ENCODE results near the gene CNOT3.

The CNOT3 gene

DNA sequence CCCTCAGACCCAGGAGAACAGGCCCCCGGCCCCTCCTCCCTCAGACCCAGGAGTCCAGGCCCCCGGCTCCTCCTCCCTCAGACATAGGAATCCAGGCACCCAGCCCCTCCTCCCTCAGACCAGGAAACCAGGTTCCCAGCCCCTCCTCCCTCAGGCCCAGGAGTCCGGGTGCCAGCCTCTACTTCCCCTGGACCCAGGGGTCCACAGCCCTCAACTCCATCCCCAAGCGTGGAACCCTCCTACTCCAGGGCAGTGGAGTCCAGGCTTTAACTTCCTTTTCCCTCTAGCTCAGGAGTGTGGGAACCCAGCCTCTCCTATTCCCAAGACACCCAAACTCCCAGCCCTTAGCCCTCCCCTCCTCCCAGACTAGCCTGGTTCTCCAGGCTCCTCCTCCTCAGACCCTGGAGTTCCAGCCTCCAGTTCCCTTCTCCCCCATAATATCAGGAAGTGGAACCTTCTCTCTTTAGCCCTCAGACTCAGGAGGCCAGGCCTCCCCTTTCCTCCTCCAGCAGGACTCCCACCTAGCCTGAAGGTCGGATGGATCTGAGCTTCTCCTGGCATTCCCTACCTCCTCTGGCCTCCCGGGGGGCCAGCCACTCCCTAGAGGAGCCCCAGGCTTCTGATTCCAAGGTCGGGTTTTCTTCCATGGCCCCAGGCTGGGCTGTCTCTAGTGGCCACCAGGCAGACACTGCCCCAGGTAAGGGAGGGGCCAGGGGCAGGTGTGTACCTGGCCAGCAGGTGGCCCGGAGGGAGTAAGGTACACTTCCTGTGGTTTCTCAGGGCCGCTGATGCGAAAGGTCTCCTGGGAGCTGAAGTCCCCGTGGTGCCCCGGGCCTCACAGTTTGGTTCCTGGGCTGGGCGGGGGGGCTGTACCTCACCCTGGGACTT lies 35.2 kb downstream of the CNOT3 start, which contains the start of gene TMC4:
TSS of gene TMC4 (minus strand) at position 690 of the 888 bp plus-strand sequence. CDS start at position 647, 43 bp downstream.
- CTCF ChIA-PET, result interaction anchor here (1.1 to 1.5 kb wide), 4 partner anchors 9 to 59 kb away, joined by 3 to 7 read pairs (median 4); partner anchors contain the start of gene MBOAT7
- DNase-seq (ENCODE audit: extremely low spot score), result no peak
- TF ChIP-seq, protein P1, sequence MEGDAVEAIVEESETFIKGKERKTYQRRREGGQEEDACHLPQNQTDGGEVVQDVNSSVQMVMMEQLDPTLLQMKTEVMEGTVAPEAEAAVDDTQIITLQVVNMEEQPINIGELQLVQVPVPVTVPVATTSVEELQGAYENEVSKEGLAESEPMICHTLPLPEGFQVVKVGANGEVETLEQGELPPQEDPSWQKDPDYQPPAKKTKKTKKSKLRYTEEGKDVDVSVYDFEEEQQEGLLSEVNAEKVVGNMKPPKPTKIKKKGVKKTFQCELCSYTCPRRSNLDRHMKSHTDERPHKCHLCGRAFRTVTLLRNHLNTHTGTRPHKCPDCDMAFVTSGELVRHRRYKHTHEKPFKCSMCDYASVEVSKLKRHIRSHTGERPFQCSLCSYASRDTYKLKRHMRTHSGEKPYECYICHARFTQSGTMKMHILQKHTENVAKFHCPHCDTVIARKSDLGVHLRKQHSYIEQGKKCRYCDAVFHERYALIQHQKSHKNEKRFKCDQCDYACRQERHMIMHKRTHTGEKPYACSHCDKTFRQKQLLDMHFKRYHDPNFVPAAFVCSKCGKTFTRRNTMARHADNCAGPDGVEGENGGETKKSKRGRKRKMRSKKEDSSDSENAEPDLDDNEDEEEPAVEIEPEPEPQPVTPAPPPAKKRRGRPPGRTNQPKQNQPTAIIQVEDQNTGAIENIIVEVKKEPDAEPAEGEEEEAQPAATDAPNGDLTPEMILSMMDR (IDR thresholded peaks at IDR 0.05; ENCODE audit: control extremely low read depth, extremely low read depth, low read depth, missing control alignments), result peak; percentile 9
- POLR2A ChIA-PET, result interaction anchor here (0.6 to 0.7 kb wide), 2 partner anchors 9 to 36 kb away, joined by 4 to 5 read pairs; no protein-coding TSS in a partner anchor

DNA sequence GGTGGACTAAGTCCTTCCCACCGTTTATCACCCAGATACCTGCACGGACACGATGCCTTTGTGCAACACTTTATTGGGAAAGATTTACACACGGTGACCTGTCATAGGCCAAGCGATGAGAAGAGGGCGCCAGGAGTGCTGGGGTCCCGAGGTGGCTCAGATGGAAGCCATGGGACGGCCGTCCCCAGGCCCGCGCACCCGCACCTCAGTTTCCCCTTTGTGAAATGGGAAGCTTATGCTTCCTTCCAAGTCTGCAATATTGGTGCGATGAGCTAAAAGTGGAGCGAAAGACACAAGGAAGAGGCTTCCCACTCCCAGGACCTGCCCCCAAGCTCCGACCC lies 35.8 kb downstream of the CNOT3 start:
- ChIA-PET CTCF (interaction anchor here (1.1 to 1.8 kb wide), 5 partner anchors 9 to 58 kb away, joined by 3 to 7 read pairs (median 4); partner anchors contain the start of gene MBOAT7), POLR2A (interaction anchor here (0.6 to 1.4 kb wide), 3 partner anchors 8 to 35 kb away, joined by 4 to 5 read pairs (median 4); partner anchors contain the start of gene MBOAT7)
- DNase-seq (ENCODE audit: extremely low spot score), result no peak
- TF ChIP-seq, protein P1 (IDR thresholded peaks at IDR 0.05; ENCODE audit: control extremely low read depth, extremely low read depth, low read depth, missing control alignments), result no peak

DNA sequence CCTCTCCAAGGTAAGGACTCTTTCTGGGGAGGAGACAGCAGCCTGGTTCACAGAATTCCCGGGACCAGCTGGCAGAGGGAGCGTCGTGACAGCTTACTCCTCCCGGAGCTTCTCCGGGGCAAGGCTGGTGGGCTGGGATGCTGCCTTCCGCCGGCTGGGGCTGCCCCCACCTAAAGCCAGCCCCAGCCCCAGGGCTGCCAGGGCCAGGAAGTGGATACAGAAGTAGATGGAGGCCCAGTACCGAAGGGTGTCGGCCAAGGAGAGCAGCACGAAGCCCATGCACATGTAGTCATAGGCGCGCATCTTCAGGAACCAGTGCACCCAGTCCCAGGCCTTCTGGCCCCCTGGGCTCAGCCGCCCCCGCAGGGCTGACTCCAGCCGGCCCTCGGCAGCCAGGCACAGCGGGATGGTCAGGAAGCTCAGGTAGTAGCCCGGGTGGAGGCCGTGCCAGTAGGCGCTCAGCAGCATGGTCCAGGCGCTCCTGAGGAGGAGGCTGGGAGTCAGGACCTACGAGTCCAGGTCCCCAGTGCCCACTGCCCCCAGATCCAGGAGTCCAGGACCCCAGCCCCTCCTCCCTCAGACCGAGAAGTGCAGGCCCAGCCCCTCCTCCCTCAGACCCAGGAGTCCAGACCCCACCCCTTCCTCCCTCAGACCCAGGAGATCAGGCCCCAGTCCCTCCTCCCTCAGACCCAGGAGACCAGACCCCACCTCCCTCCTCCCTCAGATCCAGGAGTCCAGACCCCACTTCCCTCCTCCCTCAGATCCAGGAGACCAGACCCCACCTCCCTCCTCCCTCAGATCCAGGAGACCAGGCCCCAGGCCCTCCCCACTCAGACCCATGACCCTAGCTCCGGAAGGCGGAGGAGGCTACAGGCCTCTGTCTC lies 36.6 kb downstream of the CNOT3 start:
- CTCF ChIA-PET, result interaction anchor here (1.1 to 1.8 kb wide), 5 partner anchors 10 to 58 kb away, joined by 3 to 7 read pairs (median 4); partner anchors contain the start of gene MBOAT7
- POLR2A ChIA-PET, result interaction anchor here (1.4 kb wide), 2 partner anchors 12 to 15 kb away, joined by 3 to 4 read pairs; partner anchors contain the start of gene MBOAT7
- TF ChIP-seq, protein P1 (IDR thresholded peaks at IDR 0.05; ENCODE audit: control extremely low read depth, extremely low read depth, low read depth, missing control alignments), result no peak
- no peak for DNase-seq (ENCODE audit: extremely low spot score)

DNA sequence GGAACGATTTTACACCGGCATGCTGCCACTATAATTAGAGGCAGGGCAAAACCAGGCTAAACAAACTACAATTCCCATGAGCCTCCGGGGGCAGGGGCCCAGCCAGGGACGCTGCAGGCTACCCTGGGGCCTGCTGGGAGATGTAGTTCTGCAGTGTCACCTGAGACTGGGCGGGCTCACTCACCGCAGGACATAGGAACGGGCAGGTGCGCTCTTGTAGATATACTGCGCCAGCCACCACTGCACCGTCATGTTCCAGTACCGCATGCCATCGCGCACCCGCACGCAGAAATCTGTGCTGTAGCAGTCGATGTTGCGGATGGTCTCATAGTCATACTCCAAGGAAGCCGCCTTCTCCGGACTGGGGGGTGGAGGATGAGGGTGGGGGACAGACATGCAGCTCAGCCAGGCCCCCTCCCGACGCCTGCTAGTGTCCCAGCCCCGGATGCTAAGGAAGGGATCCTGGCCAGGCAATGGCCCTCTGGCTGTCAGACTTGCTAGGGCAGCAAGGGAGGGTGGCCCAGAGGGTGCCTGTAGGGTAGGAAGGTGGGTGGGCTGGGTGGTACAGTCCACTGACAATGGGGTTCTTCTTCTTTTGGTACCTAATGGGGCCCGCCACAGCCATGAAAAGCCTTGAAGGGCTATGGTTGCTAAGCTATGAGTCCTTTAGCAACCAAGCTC lies 41.2 kb downstream of the CNOT3 start:
- POLR2A ChIA-PET, result no interaction called here
- CTCF ChIA-PET, result interaction anchor here (1.3 to 1.7 kb wide), 3 partner anchors 9 to 54 kb away, joined by 3 to 5 read pairs (median 3); partner anchors contain the start of gene MBOAT7
- TF ChIP-seq, protein P1 (IDR thresholded peaks at IDR 0.05; ENCODE audit: control extremely low read depth, extremely low read depth, low read depth, missing control alignments), result no peak
- no peak for DNase-seq (ENCODE audit: extremely low spot score)

DNA sequence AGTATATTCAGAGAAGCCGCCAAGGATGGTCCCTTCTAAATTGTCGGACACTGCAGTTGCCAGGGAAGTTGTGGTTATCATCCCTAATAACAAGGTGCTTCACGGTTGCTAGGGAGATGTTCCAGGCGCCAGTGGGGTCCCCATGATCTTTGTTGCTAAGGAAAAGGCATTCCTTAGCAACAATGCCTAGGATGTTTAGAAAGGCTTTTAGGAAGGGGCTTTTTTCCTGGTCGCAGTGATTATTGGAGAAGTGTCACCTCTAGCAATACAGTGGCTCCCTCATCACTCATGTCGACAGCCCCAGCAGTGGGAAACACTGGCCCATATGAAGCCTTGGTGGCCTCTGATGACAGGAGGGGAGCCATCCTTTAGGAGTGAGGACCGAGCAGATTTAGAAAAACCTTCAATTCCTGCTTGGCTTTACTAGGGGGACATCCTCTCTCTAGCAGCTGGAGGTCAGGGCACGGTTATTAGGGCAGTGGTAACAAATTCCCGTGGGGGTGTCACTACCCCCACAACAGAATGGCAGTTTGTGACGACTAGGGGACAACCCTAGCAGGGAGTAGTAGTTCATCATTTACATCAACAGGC lies 41.8 kb downstream of the CNOT3 start:
- ChIA-PET POLR2A (no interaction called here), CTCF (interaction anchor here (1.2 to 1.7 kb wide), 4 partner anchors 9 to 53 kb away, joined by 3 to 5 read pairs (median 4); partner anchors contain the start of gene MBOAT7)
- TF ChIP-seq, protein P1 (IDR thresholded peaks at IDR 0.05; ENCODE audit: control extremely low read depth, extremely low read depth, low read depth, missing control alignments), result no peak
- DNase-seq (ENCODE audit: extremely low spot score), result no peak
